Skin of body (tissue), 2 donors: ENCODE data around the gene SIK3. TPM values are rescaled to one million over a fixed set of nuclear protein-coding genes. Genes with fewer than 3 reads are reported as not detected.

Experiments
- DNase-seq: peaks from one replicate; lab custom pipeline; 2025; lab: John Stamatoyannopoulos, UW
- total RNA-seq: library from RNA; depleted of rRNA; stranded (reverse); fragments of >200 nt; gene quantifications from one replicate; pipeline ENCODE4 v1.2.3, GENCODE V29; 2014

Gene SIK3
- total RNA-seq, 1 donor from 2014 or later: 28.9 TPM

GRCh38 chr11:116901964-116902688 lies 196.1 kb downstream of the SIK3 start:
- peak; percentile 17 for DNase-seq

GRCh38 chr11:116901211-116901610 lies 197.0 kb downstream of the SIK3 start:
- no peak for DNase-seq

GRCh38 chr11:116896211-116896610 lies 202.0 kb downstream of the SIK3 start:
- DNase-seq: no peak

GRCh38 chr11:116895048-116895757 lies 203.0 kb downstream of the SIK3 start:
- DNase-seq: no peak

- no peak for DNase-seq
These were observed 204.3 kb downstream of the SIK3 start for GRCh38 chr11:116893906-116894305.

- no peak for DNase-seq
These were observed 204.8 kb downstream of the SIK3 start for GRCh38 chr11:116893437-116893836.

GRCh38 chr11:116892374-116892773 lies 205.9 kb downstream of the SIK3 start:
- DNase-seq: no peak

GRCh38 chr11:116891746-116892145 lies 206.5 kb downstream of the SIK3 start:
- DNase-seq: no peak

- DNase-seq: no peak
These were observed 207.6 kb downstream of the SIK3 start for GRCh38 chr11:116890607-116891006.

GRCh38 chr11:116890193-116890592 lies 208.0 kb downstream of the SIK3 start:
- no peak for DNase-seq

- no peak for DNase-seq
These were observed 209.2 kb downstream of the SIK3 start for GRCh38 chr11:116888884-116889549.

- peak; percentile 75 for DNase-seq
These were observed 210.2 kb downstream of the SIK3 start for GRCh38 chr11:116888024-116888423.

GRCh38 chr11:116885951-116886655 lies 212.1 kb downstream of the SIK3 start:
- no peak for DNase-seq

- peak; percentile 70 for DNase-seq
These were observed 215.8 kb downstream of the SIK3 start for GRCh38 chr11:116882386-116882785.

- DNase-seq: peak; percentile 23
These were observed 217.1 kb downstream of the SIK3 start for GRCh38 chr11:116881143-116881542.

- peak; percentile 91 for DNase-seq
These were observed 218.2 kb downstream of the SIK3 start for GRCh38 chr11:116879800-116880625.

GRCh38 chr11:116876656-116877055 lies 221.6 kb downstream of the SIK3 start:
- DNase-seq: no peak

GRCh38 chr11:116875194-116875593 lies 223.0 kb downstream of the SIK3 start:
- no peak for DNase-seq

GRCh38 chr11:116874251-116874650 lies 224.0 kb downstream of the SIK3 start:
- DNase-seq: no peak

- DNase-seq: no peak
These were observed 224.8 kb downstream of the SIK3 start for GRCh38 chr11:116873381-116873780.

GRCh38 chr11:116871248-116871647 lies 227.0 kb downstream of the SIK3 start:
- no peak for DNase-seq
